NCI-H2171 (cell line): ENCODE data around the gene SCML1.
"Not testable (repeated sequence)": the region's sequence is repeated elsewhere in the genome, so short reads cannot be mapped to it uniquely, and the experiment has no call there.

Source experiments
- DNase-seq: peaks from one replicate; lab custom pipeline; 2025; lab: John Stamatoyannopoulos, UW

Gene SCML1

DNA sequence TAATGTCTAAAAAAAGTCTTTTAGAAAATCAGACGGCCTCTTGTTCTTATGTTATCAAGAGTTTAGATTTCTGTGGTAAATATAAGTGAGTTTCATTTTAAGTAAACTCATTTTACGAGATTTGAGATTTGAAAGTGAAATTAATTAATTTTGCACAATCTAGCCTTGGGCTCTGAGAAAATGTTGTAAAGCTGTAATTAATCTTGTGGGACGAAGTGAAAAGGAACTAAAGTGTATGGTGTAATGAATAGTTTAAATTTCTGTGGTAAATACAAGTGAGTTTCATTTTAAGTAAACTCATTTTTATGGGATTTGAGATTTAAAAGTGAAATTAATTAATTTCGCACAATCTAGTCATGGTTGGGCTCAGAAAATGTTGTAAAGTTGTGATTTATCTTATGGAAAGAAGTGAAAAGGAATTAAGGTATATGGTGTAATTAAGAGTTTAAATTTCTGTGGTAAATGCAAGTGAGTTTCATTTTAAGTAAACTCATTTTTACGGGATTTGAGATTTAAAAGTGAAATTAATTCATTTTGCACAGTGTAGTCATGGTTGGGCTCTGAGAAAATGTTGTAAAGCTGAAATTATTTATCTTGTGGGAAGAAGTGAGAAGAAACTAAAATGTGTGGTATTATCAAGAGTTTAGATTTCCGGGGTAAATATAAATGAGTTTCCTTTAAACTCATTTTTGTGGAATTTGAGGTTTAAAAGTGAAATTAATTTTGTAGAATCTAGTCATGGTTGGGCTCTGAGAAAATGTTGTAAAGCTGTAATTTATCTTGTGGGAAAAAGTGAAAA is 1.6 kb downstream of the SCML1 start:
- DNase-seq = no peak

- no peak for DNase-seq
Measured at GRCh38 chrX:17740137-17741122, 3.1 kb downstream of the SCML1 start.

DNA sequence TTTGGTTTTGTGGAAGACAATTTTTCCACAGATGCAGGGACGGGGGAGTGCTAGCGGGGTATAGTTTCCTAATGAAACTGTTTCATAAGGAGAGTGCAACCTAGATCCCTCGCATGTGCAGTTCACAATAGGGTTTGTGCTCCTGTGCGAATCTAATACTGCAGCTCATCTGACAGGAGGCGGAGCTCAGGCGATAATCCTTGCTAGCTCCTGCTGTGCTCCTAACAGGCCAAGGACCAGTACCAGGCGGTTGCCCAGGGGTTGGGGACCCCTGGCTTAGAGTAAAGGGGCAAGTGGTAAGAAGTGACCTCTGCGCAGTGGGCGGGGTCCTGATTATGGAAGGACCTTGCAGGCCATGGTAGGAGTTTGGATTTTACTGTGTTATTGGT is 3.8 kb downstream of the SCML1 start:
- no peak for DNase-seq

DNA sequence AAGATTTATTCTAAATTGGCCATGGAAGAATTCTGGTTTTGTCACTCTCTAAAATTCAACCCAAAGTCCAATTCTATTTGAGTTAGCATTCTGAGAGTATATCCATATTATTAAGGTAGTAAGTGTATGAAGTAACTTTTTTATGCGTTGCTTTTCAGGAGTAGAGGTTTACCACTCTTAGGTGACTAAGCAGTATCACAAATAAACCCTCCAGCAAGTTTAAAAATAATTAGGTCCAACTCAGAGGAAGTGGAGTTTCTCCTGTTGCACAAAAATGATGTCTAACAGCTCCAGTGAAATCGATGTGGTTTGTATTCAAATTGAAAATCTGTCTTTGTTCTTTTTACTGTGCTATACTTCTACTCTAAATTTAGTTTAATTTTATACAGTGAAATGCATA is 6.6 kb downstream of the SCML1 start:
- no peak for DNase-seq

DNA sequence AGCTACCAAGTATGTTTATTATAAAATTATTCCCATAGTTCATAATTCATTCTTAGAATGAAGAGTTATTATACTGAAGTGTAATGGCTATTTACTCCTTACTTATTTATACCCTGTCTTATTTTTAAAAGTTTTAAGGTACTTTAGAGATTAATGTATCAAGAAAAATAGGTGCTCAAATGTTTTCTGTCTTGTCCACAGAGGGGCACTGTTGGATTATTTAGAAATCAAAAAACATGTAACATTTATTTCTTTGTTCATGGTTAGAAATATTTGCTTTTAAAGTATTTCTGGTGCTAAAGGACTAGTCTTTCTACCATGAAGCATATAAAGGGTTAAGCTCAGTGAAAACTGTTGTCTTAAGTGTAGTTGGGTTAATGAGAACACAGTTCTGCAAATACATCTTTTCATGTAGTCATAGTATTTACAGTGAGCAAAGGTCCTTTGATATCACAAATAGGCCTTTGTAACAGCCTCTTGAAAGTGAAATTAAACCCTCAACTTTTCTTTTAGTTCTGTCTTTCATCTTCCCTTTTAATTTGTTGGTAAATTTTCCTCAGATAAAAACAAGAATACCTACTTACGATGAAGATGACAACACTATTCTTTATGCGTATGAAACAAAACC is 7.7 kb downstream of the SCML1 start:
- DNase-seq = no peak

DNA sequence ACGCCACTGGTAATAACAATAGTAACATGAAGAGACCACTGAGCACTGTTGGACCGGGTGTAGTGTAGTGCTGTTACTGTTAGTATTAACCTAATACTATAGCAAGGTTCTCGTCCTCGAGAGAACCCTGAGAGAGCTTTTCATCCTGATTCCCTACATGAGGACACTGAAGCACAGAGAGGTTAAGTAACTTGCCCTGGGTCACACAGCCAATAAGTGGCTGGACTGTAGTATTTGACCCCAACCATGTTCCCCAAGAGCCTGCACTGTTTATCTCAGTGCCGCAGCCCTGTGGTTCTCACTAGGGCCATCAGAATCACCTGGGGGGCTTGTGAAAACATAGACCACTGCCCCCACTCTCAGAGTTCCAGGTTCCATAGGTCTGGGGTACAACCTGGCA is 10.4 kb downstream of the SCML1 start:
- DNase-seq = no peak

- DNase-seq = no peak
Measured at GRCh38 chrX:17748684-17749083, 11.4 kb downstream of the SCML1 start.

DNA sequence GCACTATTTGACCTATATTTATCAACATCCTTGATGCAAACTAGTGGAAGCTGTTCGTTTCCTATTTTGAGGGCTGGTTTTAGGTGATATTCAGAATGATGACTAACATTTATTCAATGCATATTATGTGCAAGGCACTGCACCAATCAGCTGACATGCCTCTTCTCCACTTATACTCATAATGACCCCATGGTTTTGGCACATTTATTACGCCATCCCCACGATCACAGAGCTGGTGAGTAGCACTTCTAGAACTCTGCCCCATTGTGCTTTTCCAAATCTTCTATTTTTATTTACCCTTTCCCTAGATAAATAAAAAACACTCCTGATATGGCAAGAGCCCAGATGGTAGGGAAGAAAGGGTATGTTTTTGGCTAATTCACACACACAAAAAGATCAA is 13.1 kb downstream of the SCML1 start:
- no peak for DNase-seq

DNA sequence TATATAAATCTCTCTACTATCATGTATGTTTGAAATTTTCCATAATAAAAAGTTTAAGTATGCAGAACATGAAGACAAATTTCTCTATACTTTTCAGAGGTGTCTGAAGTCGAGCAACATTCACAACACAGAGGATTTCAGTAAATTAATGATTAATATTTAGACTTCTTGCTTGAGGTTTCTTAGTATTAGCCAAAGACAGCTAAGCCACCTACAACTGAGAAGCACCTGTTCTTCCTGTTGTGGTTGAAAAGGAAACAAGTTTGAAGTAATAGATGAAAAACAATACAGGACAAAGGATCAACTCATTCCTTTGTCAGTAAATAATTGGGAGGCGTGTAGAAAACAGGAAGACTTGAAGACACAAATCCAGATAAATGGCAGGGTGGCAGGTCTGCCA is 21.1 kb downstream of the SCML1 start:
- no peak for DNase-seq

DNA sequence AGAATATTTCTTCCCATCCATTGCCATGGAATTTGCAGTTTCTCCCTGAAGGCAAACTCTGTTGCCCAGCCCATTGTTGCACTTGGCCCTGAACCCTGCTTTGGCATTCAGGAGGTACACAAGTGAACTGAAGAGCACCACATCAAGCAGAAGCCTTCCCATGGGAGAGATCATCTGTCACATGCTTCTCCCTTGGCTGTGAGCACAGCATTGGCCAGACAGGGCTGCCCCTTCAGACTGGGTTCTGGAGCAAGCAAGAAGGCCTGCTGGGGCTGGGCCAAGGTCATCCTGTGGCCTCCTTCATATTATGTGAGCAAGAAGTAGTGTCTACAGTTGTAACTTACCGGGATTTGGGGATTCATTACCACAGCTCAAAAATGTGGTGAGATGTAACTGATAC is 22.7 kb downstream of the SCML1 start:
- no peak for DNase-seq

DNA sequence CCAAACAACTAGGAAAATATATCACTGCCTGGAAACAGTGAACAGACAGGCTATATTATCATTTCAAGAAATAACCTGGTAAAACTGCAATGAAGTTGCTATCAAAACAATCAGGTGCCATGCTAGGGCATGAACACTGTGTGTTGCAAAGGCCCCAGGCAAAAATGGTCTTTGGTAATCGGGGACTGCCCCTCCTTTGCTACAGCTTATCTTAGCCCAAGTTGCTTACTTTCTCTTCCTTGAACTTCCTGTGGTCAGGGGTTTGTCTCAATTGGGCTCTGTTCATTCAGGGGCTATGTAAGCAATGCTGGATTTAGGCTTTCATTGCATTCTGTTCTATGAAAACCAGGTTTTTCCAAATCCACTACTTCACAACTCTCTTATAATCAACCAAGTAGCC is 30.4 kb downstream of the SCML1 start:
- no peak for DNase-seq

GRCh38 chrX:17768997-17769396 is 31.7 kb downstream of the SCML1 start:
- no peak for DNase-seq

GRCh38 chrX:17769701-17770269 is 32.5 kb downstream of the SCML1 start:
- DNase-seq = no peak

DNA sequence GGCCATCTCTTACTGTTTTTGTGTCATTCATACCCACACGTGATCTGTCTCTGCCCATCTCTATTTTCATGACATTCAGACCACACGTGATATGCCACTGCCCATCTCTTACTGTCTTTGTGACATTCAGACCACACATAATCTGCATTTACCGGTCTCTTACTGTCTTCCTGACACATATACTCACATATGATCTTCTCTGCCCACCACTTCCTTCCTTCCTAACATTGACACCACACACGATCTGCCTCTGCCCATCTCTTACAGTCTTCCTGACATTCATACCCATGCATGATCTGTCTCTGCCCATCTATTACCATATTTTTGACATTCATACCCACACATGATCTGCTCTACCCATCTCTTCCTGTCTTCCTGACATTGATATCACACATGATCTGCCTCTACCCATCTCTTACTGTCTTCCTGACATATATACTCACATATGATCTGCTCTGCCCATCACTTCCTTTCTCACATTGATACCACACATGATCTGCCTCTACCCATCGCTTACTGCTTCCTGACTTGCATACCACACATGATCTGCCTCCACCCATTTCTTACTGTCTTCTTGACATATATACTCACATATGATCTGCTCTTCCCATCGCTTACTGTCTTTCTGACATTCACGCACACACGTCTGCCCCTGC is 36.1 kb downstream of the SCML1 start:
- DNase-seq = no peak

DNA sequence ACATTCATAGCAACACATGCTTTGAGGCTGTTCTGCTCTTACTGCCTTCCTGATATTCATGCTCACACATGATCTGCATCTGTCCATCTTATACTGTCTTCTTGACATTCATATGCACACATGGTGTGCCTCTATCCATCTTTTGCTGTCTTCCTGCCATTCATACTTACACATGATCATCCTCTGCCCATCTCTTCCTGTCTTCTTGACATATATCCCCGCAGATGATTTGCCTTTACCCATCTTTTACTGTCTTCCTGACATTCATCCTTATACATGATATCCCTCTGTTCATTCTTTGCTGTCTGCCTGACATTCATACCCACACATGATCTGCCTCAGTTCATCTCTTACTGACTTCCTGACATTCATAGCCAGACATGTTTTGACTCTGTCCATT is 36.8 kb downstream of the SCML1 start:
- DNase-seq = no peak

DNA sequence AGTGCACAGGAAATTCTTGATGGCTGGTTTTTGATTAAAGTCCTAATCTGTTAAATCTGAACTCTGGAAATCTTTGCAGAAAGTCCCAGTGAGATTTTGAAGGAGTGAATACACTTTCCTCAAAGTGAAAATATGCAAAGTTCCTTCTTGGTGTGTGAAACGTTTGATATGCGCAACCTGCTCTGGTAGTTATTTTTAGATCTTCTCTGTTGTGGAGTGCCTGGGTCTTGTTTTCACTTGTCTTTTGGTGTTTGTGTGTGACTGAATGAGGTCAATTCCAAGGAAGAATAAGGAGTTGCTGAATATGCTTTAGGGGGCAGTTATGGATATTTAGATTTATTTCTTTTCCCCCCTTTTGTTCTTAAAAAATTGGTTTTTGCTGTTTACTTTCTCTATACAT is 41.7 kb downstream of the SCML1 start:
- no peak for DNase-seq

DNA sequence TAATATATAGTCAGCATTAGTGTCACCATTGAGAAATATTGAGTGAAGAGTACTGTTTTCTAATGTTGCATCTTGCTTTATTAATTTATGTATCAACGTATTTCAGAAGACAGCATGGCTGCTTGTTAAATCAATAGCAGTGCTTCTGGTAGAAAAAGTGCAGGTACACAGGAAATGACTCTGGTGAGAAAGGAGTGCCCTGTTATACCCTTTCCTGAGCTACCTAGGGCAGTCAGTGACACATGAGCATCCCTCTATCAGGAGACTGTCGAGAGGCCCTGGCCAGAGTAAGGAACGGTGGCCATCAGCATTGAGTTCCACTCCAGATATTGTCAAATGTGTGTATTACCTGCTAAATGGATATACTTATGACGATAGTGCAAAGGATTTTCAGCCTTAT is 42.1 kb downstream of the SCML1 start:
- no peak for DNase-seq

GRCh38 chrX:17786554-17787347 is 49.5 kb downstream of the SCML1 start:
- DNase-seq = not testable (repeated sequence)

- no peak for DNase-seq
Measured at GRCh38 chrX:17787557-17787956, 50.3 kb downstream of the SCML1 start.

DNA sequence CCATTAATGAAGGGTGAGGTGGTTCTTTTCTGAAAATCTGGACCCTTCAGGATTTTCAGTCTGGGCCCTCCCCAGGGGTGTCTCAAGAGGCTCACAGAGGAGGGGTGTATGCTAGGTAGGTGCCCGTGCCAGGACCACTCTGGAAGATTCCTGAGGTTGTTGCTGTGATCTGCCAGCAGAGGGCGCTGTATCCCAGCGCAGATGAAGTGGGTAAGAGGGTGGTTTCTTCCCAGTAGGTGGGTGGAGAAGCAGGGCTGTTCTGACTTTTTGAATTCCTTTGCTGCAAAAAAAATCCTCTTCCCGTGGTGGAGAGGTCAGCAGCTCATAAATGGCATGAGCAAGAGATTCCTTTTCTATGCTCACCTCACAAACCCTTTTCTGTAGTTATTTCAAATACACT is 51.1 kb downstream of the SCML1 start:
- DNase-seq = no peak

GRCh38 chrX:17788956-17789562 is 51.8 kb downstream of the SCML1 start:
- no peak for DNase-seq
